ENCODE results near the gene PNRC1.
"Not testable (repeated sequence)": the region's sequence is repeated elsewhere in the genome, so short reads cannot be mapped to it uniquely, and the experiment has no call there.

The PNRC1 gene

GRCh38 chr6:89080281-89081128, at the start of gene PNRC1:
PNRC1 (plus strand) TSS chr6:89080751; CDS start chr6:89080895, 144 bp downstream.
- peak; percentile 100 for DNase-seq (ENCODE audit: low read depth in 2 of 2, low spot score in 1 of 2)

GRCh38 chr6:89032599-89032998, 48.0 kb upstream of the PNRC1 start:
- no peak for DNase-seq (ENCODE audit: low read depth in 2 of 2, low spot score in 1 of 2)

GRCh38 chr6:89033461-89033860, 47.1 kb upstream of the PNRC1 start:
- no peak for DNase-seq (ENCODE audit: low read depth in 2 of 2, low spot score in 1 of 2)

- not testable (repeated sequence) for DNase-seq (ENCODE audit: low read depth in 2 of 2, low spot score in 1 of 2)
Measured at GRCh38 chr6:89034116-89034515, 46.4 kb upstream of the PNRC1 start.

GRCh38 chr6:89034586-89035251, 45.8 kb upstream of the PNRC1 start:
- no peak for DNase-seq (ENCODE audit: low read depth in 2 of 2, low spot score in 1 of 2)

- DNase-seq (ENCODE audit: low read depth in 2 of 2, low spot score in 1 of 2): no peak
Measured at GRCh38 chr6:89035252-89036101, 45.1 kb upstream of the PNRC1 start.

GRCh38 chr6:89037141-89037900, 43.2 kb upstream of the PNRC1 start:
- no peak for DNase-seq (ENCODE audit: low read depth in 2 of 2, low spot score in 1 of 2)

GRCh38 chr6:89037901-89038293, 42.7 kb upstream of the PNRC1 start:
- DNase-seq (ENCODE audit: low read depth in 2 of 2, low spot score in 1 of 2): not testable (repeated sequence)

- no peak for DNase-seq (ENCODE audit: low read depth in 2 of 2, low spot score in 1 of 2)
Measured at GRCh38 chr6:89042664-89043063, 37.9 kb upstream of the PNRC1 start.

GRCh38 chr6:89044328-89045010, 36.1 kb upstream of the PNRC1 start:
- no peak for DNase-seq (ENCODE audit: low read depth in 2 of 2, low spot score in 1 of 2)

- no peak for DNase-seq (ENCODE audit: low read depth in 2 of 2, low spot score in 1 of 2)
Measured at GRCh38 chr6:89045011-89045387, 35.6 kb upstream of the PNRC1 start.

- DNase-seq (ENCODE audit: low read depth in 2 of 2, low spot score in 1 of 2): no peak
Measured at GRCh38 chr6:89045576-89045975, 35.0 kb upstream of the PNRC1 start.

- no peak for DNase-seq (ENCODE audit: low read depth in 2 of 2, low spot score in 1 of 2)
Measured at GRCh38 chr6:89047473-89047872, 33.1 kb upstream of the PNRC1 start.

GRCh38 chr6:89048288-89048923, 32.1 kb upstream of the PNRC1 start:
- no peak for DNase-seq (ENCODE audit: low read depth in 2 of 2, low spot score in 1 of 2)

- no peak for DNase-seq (ENCODE audit: low read depth in 2 of 2, low spot score in 1 of 2)
Measured at GRCh38 chr6:89048985-89049384, 31.6 kb upstream of the PNRC1 start.

GRCh38 chr6:89050155-89050554, 30.4 kb upstream of the PNRC1 start:
- no peak for DNase-seq (ENCODE audit: low read depth in 2 of 2, low spot score in 1 of 2)

- DNase-seq (ENCODE audit: low read depth in 2 of 2, low spot score in 1 of 2): no peak
Measured at GRCh38 chr6:89050697-89051096, 29.9 kb upstream of the PNRC1 start.

- DNase-seq (ENCODE audit: low read depth in 2 of 2, low spot score in 1 of 2): no peak
Measured at GRCh38 chr6:89051676-89052075, 28.9 kb upstream of the PNRC1 start.

- no peak for DNase-seq (ENCODE audit: low read depth in 2 of 2, low spot score in 1 of 2)
Measured at GRCh38 chr6:89054208-89054607, 26.3 kb upstream of the PNRC1 start.

GRCh38 chr6:89057759-89058158, 22.8 kb upstream of the PNRC1 start:
- no peak for DNase-seq (ENCODE audit: low read depth in 2 of 2, low spot score in 1 of 2)
